SK-N-SH treated with all-trans-retinoic acid at 6 μM for 48 hours (cell line): ENCODE results near the gene FGF19.

Experiments used
- BACH2 ChIP-seq: fragments of 250-450 bp; sonication (Bioruptor Pico); IDR thresholded peaks from 2 replicates; pipeline ENCODE4 v1.9.0; 2021; ENCODE audit warnings: mild to moderate bottlenecking, borderline replicate concordance
- ISL1 ChIP-seq: fragments of 250-450 bp; sonication (Bioruptor Pico); IDR thresholded peaks from 2 replicates; pipeline ENCODE4 v2.1.2; 2022; ENCODE audit warnings: mild to moderate bottlenecking, moderate library complexity
- ZC3H10 ChIP-seq: fragments of 250-450 bp; sonication (Bioruptor Pico); IDR thresholded peaks from 2 replicates; pipeline ENCODE4 v1.5.1; 2021; ENCODE audit warnings: mild to moderate bottlenecking, moderate library complexity
- ZNF70 ChIP-seq: fragments of 450-650 bp; formaldehyde crosslinking; IDR thresholded peaks from 2 replicates; pipeline ENCODE4 v1.5.0; 2020; ENCODE audit warnings: mild to moderate bottlenecking, moderate library complexity
- TF ChIP-seq, protein P1 (sequence below): fragments of 250-450 bp; sonication (Bioruptor Pico); IDR thresholded peaks from 2 replicates; pipeline ENCODE4 v1.8.0; 2020; ENCODE audit warnings: mild to moderate bottlenecking, moderate library complexity, borderline replicate concordance
- TF ChIP-seq, protein P2 (sequence below): fragments of 250-450 bp; sonication (Bioruptor Pico); IDR thresholded peaks from 2 replicates; pipeline ENCODE4 v1.5.1; 2020; ENCODE audit warnings: low read depth, mild to moderate bottlenecking, moderate library complexity

DNA sequence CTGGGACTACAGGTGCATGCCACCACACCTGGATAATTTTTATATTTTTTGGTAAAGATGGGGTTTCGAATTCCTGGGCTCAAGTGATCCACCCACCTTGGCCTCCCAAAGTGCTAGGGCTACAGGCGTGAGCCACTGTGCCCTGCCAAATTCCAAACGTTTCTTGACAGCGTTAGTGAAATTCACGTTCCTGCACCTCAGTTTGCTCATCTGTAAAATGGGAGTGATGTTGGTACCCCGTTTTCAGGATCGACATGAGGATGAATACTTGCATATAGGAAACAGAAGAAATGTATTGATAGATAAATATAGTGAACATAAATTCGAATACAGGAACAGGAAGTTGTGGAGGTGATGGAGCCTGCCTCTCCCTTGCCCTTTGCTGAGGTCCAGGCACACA lies 18.5 kb downstream of the FGF19 start:
- TF ChIP-seq, protein P1, sequence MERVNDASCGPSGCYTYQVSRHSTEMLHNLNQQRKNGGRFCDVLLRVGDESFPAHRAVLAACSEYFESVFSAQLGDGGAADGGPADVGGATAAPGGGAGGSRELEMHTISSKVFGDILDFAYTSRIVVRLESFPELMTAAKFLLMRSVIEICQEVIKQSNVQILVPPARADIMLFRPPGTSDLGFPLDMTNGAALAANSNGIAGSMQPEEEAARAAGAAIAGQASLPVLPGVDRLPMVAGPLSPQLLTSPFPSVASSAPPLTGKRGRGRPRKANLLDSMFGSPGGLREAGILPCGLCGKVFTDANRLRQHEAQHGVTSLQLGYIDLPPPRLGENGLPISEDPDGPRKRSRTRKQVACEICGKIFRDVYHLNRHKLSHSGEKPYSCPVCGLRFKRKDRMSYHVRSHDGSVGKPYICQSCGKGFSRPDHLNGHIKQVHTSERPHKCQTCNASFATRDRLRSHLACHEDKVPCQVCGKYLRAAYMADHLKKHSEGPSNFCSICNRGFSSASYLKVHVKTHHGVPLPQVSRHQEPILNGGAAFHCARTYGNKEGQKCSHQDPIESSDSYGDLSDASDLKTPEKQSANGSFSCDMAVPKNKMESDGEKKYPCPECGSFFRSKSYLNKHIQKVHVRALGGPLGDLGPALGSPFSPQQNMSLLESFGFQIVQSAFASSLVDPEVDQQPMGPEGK (CRISPR knock-in tag), result no peak
- TF ChIP-seq ISL1 (no peak), ZC3H10 (CRISPR knock-in tag) (no peak), ZNF70 (CRISPR knock-in tag) (no peak), BACH2 (CRISPR knock-in tag) (no peak)
- TF ChIP-seq, protein P2, sequence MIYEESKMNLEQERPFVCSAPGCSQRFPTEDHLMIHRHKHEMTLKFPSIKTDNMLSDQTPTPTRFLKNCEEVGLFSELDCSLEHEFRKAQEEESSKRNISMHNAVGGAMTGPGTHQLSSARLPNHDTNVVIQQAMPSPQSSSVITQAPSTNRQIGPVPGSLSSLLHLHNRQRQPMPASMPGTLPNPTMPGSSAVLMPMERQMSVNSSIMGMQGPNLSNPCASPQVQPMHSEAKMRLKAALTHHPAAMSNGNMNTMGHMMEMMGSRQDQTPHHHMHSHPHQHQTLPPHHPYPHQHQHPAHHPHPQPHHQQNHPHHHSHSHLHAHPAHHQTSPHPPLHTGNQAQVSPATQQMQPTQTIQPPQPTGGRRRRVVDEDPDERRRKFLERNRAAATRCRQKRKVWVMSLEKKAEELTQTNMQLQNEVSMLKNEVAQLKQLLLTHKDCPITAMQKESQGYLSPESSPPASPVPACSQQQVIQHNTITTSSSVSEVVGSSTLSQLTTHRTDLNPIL, result no peak
